Measurements from ENCODE around the gene ADAM22.

DNA sequence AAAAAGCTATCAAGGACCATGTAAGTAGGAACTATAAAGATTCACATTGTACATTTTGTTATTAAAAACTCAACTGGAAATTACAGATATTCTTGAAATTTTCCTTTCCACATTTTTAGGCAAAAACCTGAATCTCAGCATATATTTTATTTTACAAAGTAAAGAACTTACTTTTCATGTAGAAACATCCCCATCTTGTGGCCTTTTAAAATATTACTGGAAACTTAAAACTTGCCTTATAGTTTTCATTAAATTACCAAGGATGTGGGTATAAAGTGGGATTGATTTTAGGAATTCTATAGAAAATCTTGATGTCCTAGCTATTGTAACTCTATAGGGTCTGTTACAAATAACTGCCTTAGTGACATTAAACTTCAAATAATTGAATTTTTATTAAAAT is 47.2 kb upstream of the ADAM22 start:
- TF ChIP-seq ZNF274 (IDR thresholded peaks at IDR 0.05; ENCODE audit: low read length) (no peak), ZNF274 (tag by site-specific recombination; IDR thresholded peaks at IDR 0.05; ENCODE audit: borderline replicate concordance) (no peak), ZNF707 (tag by site-specific recombination; IDR thresholded peaks at IDR 0.05) (no peak), TRIM28 (IDR thresholded peaks at IDR 0.05; ENCODE audit: borderline replicate concordance, low read length) (no peak), SETDB1 (IDR thresholded peaks at IDR 0.05; ENCODE audit: insufficient read length, low read length) (no peak), SP2 (tag by site-specific recombination; IDR thresholded peaks at IDR 0.05) (no peak), REPIN1 (tag by site-specific recombination; IDR thresholded peaks at IDR 0.05; ENCODE audit: low read depth) (no peak), ZNF501 (tag by site-specific recombination; IDR thresholded peaks at IDR 0.05) (no peak), PRDM1 (tag by site-specific recombination; IDR thresholded peaks at IDR 0.05) (no peak)
- TF ChIP-seq, protein P1, sequence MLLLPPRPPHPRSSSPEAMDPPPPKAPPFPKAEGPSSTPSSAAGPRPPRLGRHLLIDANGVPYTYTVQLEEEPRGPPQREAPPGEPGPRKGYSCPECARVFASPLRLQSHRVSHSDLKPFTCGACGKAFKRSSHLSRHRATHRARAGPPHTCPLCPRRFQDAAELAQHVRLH (tag by site-specific recombination; IDR thresholded peaks at IDR 0.05) = no peak
- TF ChIP-seq, protein P2, sequence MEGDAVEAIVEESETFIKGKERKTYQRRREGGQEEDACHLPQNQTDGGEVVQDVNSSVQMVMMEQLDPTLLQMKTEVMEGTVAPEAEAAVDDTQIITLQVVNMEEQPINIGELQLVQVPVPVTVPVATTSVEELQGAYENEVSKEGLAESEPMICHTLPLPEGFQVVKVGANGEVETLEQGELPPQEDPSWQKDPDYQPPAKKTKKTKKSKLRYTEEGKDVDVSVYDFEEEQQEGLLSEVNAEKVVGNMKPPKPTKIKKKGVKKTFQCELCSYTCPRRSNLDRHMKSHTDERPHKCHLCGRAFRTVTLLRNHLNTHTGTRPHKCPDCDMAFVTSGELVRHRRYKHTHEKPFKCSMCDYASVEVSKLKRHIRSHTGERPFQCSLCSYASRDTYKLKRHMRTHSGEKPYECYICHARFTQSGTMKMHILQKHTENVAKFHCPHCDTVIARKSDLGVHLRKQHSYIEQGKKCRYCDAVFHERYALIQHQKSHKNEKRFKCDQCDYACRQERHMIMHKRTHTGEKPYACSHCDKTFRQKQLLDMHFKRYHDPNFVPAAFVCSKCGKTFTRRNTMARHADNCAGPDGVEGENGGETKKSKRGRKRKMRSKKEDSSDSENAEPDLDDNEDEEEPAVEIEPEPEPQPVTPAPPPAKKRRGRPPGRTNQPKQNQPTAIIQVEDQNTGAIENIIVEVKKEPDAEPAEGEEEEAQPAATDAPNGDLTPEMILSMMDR (tag by site-specific recombination; IDR thresholded peaks at IDR 0.05) = no peak
- TF ChIP-seq, protein P3, sequence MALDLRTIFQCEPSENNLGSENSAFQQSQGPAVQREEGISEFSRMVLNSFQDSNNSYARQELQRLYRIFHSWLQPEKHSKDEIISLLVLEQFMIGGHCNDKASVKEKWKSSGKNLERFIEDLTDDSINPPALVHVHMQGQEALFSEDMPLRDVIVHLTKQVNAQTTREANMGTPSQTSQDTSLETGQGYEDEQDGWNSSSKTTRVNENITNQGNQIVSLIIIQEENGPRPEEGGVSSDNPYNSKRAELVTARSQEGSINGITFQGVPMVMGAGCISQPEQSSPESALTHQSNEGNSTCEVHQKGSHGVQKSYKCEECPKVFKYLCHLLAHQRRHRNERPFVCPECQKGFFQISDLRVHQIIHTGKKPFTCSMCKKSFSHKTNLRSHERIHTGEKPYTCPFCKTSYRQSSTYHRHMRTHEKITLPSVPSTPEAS (tag by site-specific recombination; IDR thresholded peaks at IDR 0.05) = no peak
- TF ChIP-seq, protein P4, sequence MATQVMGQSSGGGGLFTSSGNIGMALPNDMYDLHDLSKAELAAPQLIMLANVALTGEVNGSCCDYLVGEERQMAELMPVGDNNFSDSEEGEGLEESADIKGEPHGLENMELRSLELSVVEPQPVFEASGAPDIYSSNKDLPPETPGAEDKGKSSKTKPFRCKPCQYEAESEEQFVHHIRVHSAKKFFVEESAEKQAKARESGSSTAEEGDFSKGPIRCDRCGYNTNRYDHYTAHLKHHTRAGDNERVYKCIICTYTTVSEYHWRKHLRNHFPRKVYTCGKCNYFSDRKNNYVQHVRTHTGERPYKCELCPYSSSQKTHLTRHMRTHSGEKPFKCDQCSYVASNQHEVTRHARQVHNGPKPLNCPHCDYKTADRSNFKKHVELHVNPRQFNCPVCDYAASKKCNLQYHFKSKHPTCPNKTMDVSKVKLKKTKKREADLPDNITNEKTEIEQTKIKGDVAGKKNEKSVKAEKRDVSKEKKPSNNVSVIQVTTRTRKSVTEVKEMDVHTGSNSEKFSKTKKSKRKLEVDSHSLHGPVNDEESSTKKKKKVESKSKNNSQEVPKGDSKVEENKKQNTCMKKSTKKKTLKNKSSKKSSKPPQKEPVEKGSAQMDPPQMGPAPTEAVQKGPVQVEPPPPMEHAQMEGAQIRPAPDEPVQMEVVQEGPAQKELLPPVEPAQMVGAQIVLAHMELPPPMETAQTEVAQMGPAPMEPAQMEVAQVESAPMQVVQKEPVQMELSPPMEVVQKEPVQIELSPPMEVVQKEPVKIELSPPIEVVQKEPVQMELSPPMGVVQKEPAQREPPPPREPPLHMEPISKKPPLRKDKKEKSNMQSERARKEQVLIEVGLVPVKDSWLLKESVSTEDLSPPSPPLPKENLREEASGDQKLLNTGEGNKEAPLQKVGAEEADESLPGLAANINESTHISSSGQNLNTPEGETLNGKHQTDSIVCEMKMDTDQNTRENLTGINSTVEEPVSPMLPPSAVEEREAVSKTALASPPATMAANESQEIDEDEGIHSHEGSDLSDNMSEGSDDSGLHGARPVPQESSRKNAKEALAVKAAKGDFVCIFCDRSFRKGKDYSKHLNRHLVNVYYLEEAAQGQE (tag by site-specific recombination; IDR thresholded peaks at IDR 0.05) = no peak

Measured in HEK293 (cell line).